ENCODE measurements around the gene CYTH1.

DNA sequence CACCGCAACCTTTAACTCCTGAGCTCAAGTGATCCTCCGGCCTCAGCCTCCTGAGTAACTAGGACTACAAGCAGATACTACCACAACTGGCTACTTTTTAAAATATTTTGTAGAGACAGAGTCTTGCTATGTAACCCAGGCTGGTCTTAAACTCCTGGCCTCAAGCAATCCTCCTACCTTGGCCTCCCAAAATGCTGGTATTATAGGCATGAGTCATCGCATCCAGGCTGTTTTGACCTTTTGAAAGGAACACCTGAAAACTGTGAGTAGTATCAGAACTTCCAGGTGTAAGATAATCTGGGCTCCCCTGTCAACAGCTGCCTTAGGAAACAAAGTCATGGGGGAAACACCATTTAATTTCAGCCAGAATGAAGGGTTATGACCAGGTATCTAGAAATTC, 77.5 kb downstream of the CYTH1 start:
- TF ChIP-seq, protein P1, sequence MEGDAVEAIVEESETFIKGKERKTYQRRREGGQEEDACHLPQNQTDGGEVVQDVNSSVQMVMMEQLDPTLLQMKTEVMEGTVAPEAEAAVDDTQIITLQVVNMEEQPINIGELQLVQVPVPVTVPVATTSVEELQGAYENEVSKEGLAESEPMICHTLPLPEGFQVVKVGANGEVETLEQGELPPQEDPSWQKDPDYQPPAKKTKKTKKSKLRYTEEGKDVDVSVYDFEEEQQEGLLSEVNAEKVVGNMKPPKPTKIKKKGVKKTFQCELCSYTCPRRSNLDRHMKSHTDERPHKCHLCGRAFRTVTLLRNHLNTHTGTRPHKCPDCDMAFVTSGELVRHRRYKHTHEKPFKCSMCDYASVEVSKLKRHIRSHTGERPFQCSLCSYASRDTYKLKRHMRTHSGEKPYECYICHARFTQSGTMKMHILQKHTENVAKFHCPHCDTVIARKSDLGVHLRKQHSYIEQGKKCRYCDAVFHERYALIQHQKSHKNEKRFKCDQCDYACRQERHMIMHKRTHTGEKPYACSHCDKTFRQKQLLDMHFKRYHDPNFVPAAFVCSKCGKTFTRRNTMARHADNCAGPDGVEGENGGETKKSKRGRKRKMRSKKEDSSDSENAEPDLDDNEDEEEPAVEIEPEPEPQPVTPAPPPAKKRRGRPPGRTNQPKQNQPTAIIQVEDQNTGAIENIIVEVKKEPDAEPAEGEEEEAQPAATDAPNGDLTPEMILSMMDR (IDR thresholded peaks at IDR 0.05), result no peak
- TF ChIP-seq POLR2A (IDR thresholded peaks at IDR 0.05), result no peak

Measured in testis (tissue), 2 donors.